Peyer's patch (tissue), 4 donors: ENCODE results near the gene PITRM1. TPM values are rescaled to one million over a fixed set of nuclear protein-coding genes. Genes with fewer than 3 reads are reported as not detected.
A peak's percentile ranks its signal among the peaks of the same experiment; 100 is the strongest.
"Not testable (repeated sequence)": the region's sequence is repeated elsewhere in the genome, so short reads cannot be mapped to it uniquely, and the experiment has no call there.

Source experiments
- DNase-seq, 3 donors: peaks; one replicate each; pipeline ENCODE4 v3.0.0-alpha.2; 2017 to 2019
- H3K27ac ChIP-seq, 4 donors: fragments of 200-600 bp; sonication (generic); one replicate each; pipeline ENCODE4 v1.5.1; 2016 to 2019
- H3K27me3 ChIP-seq, 2 donors: fragments of 200-600 bp; sonication (generic); one replicate each; pipeline ENCODE4 v1.5.1; 2019
- H3K36me3 ChIP-seq, 3 donors: fragments of 200-600 bp; sonication (generic); one replicate each; pipeline ENCODE4 v1.5.1; 2016 to 2019
- H3K4me1 ChIP-seq, 4 donors: fragments of 200-600 bp; sonication (generic); one replicate each; pipeline ENCODE4 v1.5.1; 2016 to 2019
- H3K4me3 ChIP-seq, 4 donors: fragments of 200-600 bp; sonication (generic); 1 replicate in 3 of 4; 2 replicates in 1 of 4; pipeline ENCODE4 v1.5.1; 2016 to 2019; ENCODE audit warnings: mild to moderate bottlenecking in 1 of 4
- H3K9me3 ChIP-seq, 4 donors: fragments of 200-600 bp; sonication (generic); one replicate each; pipeline ENCODE4 v1.5.1; 2016 to 2019; ENCODE audit warnings: mild to moderate bottlenecking in 1 of 4
- CTCF ChIP-seq, 6 experiments: fragments of 450-650 bp in 4 of 6; fragments of 200-600 bp in 2 of 6; sonication (generic) in 1 of 6; IDR thresholded peaks; one replicate each; pipeline ENCODE4 v1.5.1; 2017 to 2019; ENCODE audit warnings: antibody characterized with exemption in 6 of 6, mild to moderate bottlenecking in 3 of 6, moderate library complexity in 1 of 6
- POLR2A ChIP-seq, 2 donors: fragments of 450-650 bp; IDR thresholded peaks; one replicate each; pipeline ENCODE4 v1.5.1; 2017; ENCODE audit warnings: antibody characterized with exemption in 2 of 2, mild to moderate bottlenecking in 2 of 2, moderate library complexity in 2 of 2
- total RNA-seq, 4 donors: library from RNA; depleted of rRNA; stranded (reverse); fragments of >200 nt; gene quantifications; one replicate each; pipeline ENCODE4 v1.1.0, GENCODE V29; 2016

The PITRM1 gene
- total RNA-seq, 4 donors from 2014 or later: 54.5 to 71.3 (median 63.7) TPM

- Histone ChIP-seq H3K36me3 (no peaks in the 10 kb centered on the region), H3K4me1 (no peaks in the 10 kb centered on the region), H3K27me3 (no peaks in the 10 kb centered on the region), H3K9me3 (no peaks in the 10 kb centered on the region), H3K27ac (no peak overlapping the region), H3K4me3 (no peak overlapping the region)
- no peak for DNase-seq
- no peak for TF ChIP-seq CTCF (IDR thresholded peaks at IDR 0.05)
- no peak for TF ChIP-seq POLR2A (IDR thresholded peaks at IDR 0.05)
These were observed 6.6 kb upstream of the PITRM1 start for GRCh38 chr10:3179174-3179573.

DNA sequence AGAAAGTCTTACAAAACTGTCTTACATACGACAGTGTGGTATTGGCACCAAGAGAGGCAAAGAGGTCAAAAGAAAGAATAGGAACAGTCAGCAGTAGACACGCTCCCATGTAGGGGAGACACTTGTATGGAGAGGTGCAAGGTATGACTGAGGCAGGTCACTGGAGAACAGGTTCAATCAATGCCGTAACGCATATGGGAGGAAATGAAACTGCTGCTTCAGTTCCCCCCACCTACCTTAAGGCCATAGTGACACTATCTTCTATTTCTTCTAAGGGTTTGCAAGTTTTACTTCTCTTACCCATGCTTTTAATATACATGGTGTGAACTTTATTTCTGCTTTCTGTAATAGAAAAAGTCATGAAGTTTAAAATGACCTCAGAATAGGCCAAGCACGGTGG is 5.5 kb upstream of the PITRM1 start:
- no peak for DNase-seq
- no peak overlapping the region for H3K27ac ChIP-seq
- H3K4me1 ChIP-seq: peaks cover 0 to 6% (median 0%) of the 10 kb centered on the region in 4 donors
- no peak overlapping the region for H3K4me3 ChIP-seq
- no peaks in the 10 kb centered on the region for H3K9me3 ChIP-seq
- no peaks in the 10 kb centered on the region for H3K27me3 ChIP-seq
- no peaks in the 10 kb centered on the region for H3K36me3 ChIP-seq
- TF ChIP-seq CTCF (IDR thresholded peaks at IDR 0.05) (no peak), POLR2A (IDR thresholded peaks at IDR 0.05) (no peak)

DNA sequence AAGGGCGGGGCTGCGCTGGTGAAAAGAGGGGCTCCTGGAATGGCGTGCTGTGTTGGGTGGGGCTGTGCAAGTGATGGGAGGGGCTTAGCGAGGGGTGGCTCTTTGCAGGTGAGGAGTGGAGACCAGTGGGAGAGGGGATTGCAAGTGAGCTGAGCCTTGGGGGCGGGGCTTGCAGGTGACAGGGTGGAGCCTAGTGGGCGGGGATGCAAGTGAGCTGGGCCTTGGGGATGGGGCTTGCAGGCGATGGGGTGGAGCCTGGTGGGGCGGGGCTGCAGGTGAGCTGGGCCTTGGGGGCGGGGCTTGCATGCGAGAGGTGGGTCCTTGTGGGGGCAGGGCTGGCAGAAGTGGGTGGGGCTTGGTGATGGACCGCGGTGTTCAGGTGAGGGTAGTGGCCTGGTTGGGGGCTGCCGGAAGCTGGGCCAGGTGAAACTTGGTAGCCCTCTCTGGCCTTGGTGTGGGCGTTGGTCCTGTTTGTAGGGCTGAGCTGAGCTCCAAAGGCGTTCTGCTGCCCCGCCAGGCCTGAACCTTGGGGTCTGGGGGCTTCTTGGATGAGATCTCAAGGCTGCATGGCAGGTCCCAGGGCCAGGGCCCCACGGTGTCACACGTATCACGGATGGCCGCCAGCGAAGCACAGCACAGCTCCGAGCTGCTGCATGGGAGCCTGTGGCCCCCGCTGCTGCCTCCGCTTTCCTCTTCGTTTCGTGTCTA is 743 bp upstream of the PITRM1 start:
- peak; percentile 93 to 96 (median 94) for DNase-seq
- no peaks in the 10 kb centered on the region for H3K27me3 ChIP-seq
- no peaks in the 10 kb centered on the region for H3K9me3 ChIP-seq
- H3K27ac ChIP-seq: peak overlapping the region; percentile 48 to 93 (median 76)
- H3K4me3 ChIP-seq: peak overlapping the region; percentile 68 to 92 (median 76)
- peaks cover 0 to 17% (median 0%) of the 10 kb centered on the region in 3 donors for H3K36me3 ChIP-seq
- peaks cover 0 to 9% (median 3%) of the 10 kb centered on the region in 4 donors for H3K4me1 ChIP-seq
- TF ChIP-seq POLR2A (IDR thresholded peaks at IDR 0.05) (no peak), CTCF (IDR thresholded peaks at IDR 0.05) (no peak)

GRCh38 chr10:3172081-3172445 is 519 bp downstream of the PITRM1 start:
- Histone ChIP-seq H3K27ac (peak overlapping the region; percentile 81 to 93 (median 87)), H3K4me3 (peak overlapping the region; percentile 68 to 92 (median 76)), H3K4me1 (peaks cover 0 to 9% (median 3%) of the 10 kb centered on the region in 4 donors), H3K36me3 (peaks cover 0 to 29% (median 0%) of the 10 kb centered on the region in 3 donors), H3K27me3 (no peaks in the 10 kb centered on the region), H3K9me3 (no peaks in the 10 kb centered on the region)
- TF ChIP-seq CTCF (IDR thresholded peaks at IDR 0.05) (no peak), POLR2A (IDR thresholded peaks at IDR 0.05) (no peak)
- DNase-seq: peak in 1 of 3 donors; percentile 17

- not testable (repeated sequence) for H3K4me1 ChIP-seq, H3K27ac ChIP-seq, H3K27me3 ChIP-seq, DNase-seq, H3K9me3 ChIP-seq
- Histone ChIP-seq H3K36me3 (peaks cover 0 to 35% (median 0%) of the 10 kb centered on the region in 3 donors), H3K4me3 (peak overlapping the region in 3 of 4 donors; percentile 68 to 81 (median 70))
These were observed 1.1 kb downstream of the PITRM1 start for GRCh38 chr10:3171488-3171887.

GRCh38 chr10:3169673-3170072 is 2.9 kb downstream of the PITRM1 start:
- Histone ChIP-seq H3K36me3 (peaks cover 0 to 53% (median 0%) of the 10 kb centered on the region in 3 donors), H3K27ac (no peak overlapping the region), H3K4me3 (no peak overlapping the region), H3K27me3 (no peaks in the 10 kb centered on the region), H3K9me3 (no peaks in the 10 kb centered on the region), H3K4me1 (peaks cover 0 to 9% (median 3%) of the 10 kb centered on the region in 4 donors)
- TF ChIP-seq CTCF (IDR thresholded peaks at IDR 0.05) (no peak), POLR2A (IDR thresholded peaks at IDR 0.05) (no peak)
- no peak for DNase-seq
